ENCODE measurements around the gene IFT81. TPM values are rescaled to one million over a fixed set of nuclear protein-coding genes. Genes with fewer than 3 reads are reported as not detected.
"Not testable (repeated sequence)": the region's sequence is repeated elsewhere in the genome, so short reads cannot be mapped to it uniquely, and the experiment has no call there.

IFT81 gene
- polyA plus RNA-seq, 1 experiment = 22.1 TPM

- CTCF ChIA-PET = no interaction called here
- POLR2A ChIA-PET = interaction anchor here (0.6 kb wide), 1 partner anchor 131 kb away, joined by 3 read pairs; no protein-coding TSS in a partner anchor
- no peak for TF ChIP-seq CTCF (IDR thresholded peaks at IDR 0.05; ENCODE audit: low read depth, low read length)
Measured at GRCh38 chr12:110080410-110080809, 43.7 kb upstream of the IFT81 start.

GRCh38 chr12:110084314-110085015, 39.7 kb upstream of the IFT81 start:
- Histone ChIP-seq H3K4me3 (ENCODE audit: low read depth, low read length) (no peak overlapping the region), H3K9me3 (ENCODE audit: control insufficient read depth, insufficient read depth, low read length) (no peaks in the 10 kb centered on the region), H3K27me3 (ENCODE audit: control insufficient read depth, insufficient read depth, low read length) (peaks cover 5% of the 10 kb centered on the region), H3K27ac (ENCODE audit: low read depth, low read length) (no peak overlapping the region)
- TF ChIP-seq CTCF (IDR thresholded peaks at IDR 0.05; ENCODE audit: low read depth, low read length) = no peak
- POLR2A ChIA-PET = no interaction called here
- DNase-seq (ENCODE audit: low read depth, low spot score) = no peak
- CTCF ChIA-PET = no interaction called here

More at GRCh38 chr12:110080410-110080809, 43.7 kb upstream of the IFT81 start:
- Histone ChIP-seq H3K27me3 (ENCODE audit: control insufficient read depth, insufficient read depth, low read length) (peaks cover 3% of the 10 kb centered on the region), H3K4me3 (ENCODE audit: low read depth, low read length) (no peak overlapping the region), H3K9me3 (ENCODE audit: control insufficient read depth, insufficient read depth, low read length) (no peaks in the 10 kb centered on the region), H3K27ac (ENCODE audit: low read depth, low read length) (no peak overlapping the region)
- DNase-seq (ENCODE audit: low read depth, low spot score) = no peak

- DNase-seq (ENCODE audit: low read depth, low spot score); H3K9me3 ChIP-seq (ENCODE audit: control insufficient read depth, insufficient read depth, low read length); H3K27ac ChIP-seq (ENCODE audit: low read depth, low read length); POLR2A ChIA-PET; H3K4me3 ChIP-seq (ENCODE audit: low read depth, low read length); CTCF ChIA-PET: not testable (repeated sequence)
- peaks cover 18% of the 10 kb centered on the region for H3K27me3 ChIP-seq (ENCODE audit: control insufficient read depth, insufficient read depth, low read length)
Measured at GRCh38 chr12:110088216-110088615, 35.9 kb upstream of the IFT81 start.

- Histone ChIP-seq H3K4me3 (ENCODE audit: low read depth, low read length) (no peak overlapping the region), H3K9me3 (ENCODE audit: control insufficient read depth, insufficient read depth, low read length) (no peaks in the 10 kb centered on the region), H3K27me3 (ENCODE audit: control insufficient read depth, insufficient read depth, low read length) (peaks cover 18% of the 10 kb centered on the region), H3K27ac (ENCODE audit: low read depth, low read length) (no peak overlapping the region)
- ChIA-PET CTCF (interaction anchor here (1.3 kb wide), 1 partner anchor 11 kb away, joined by 5 read pairs; no protein-coding TSS in a partner anchor), POLR2A (no interaction called here)
- TF ChIP-seq CTCF (IDR thresholded peaks at IDR 0.05; ENCODE audit: low read depth, low read length) = no peak
- no peak for DNase-seq (ENCODE audit: low read depth, low spot score)
Measured at GRCh38 chr12:110088936-110089335, 35.2 kb upstream of the IFT81 start.

GRCh38 chr12:110090266-110091135, 33.7 kb upstream of the IFT81 start:
- H3K9me3 ChIP-seq (ENCODE audit: control insufficient read depth, insufficient read depth, low read length) = no peaks in the 10 kb centered on the region
- no peak for TF ChIP-seq CTCF (IDR thresholded peaks at IDR 0.05; ENCODE audit: low read depth, low read length)
- CTCF ChIA-PET = interaction anchor here (0.9 to 2.9 kb wide), 3 partner anchors 9 to 341 kb away, joined by 3 to 14 read pairs (median 5); no protein-coding TSS in a partner anchor
- H3K27me3 ChIP-seq (ENCODE audit: control insufficient read depth, insufficient read depth, low read length) = peaks cover 15% of the 10 kb centered on the region
- no peak for DNase-seq (ENCODE audit: low read depth, low spot score)
- H3K4me3 ChIP-seq (ENCODE audit: low read depth, low read length) = no peak overlapping the region
- POLR2A ChIA-PET = no interaction called here
- H3K27ac ChIP-seq (ENCODE audit: low read depth, low read length) = no peak overlapping the region
